GM23338 (cell line): ENCODE results near the gene RUNDC3A. TPM values are rescaled to one million over a fixed set of nuclear protein-coding genes. Genes with fewer than 3 reads are reported as not detected.

Experiments
- ATAC-seq: fragments of 200-7000 bp; cut with Tn5 transposase; 3 replicates; pipeline ENCODE4 v1.9.1; 2020
- DNase-seq: peaks from one replicate; pipeline ENCODE4 v3.0.0-alpha.2; 2015; ENCODE audit warnings: low spot score
- H2AFZ ChIP-seq: fragments of 200-600 bp; sonication (generic); 2 replicates; pipeline ENCODE4 v1.8.0; 2016; ENCODE audit warnings: antibody characterized with exemption, mild to moderate bottlenecking, moderate library complexity
- H3F3A ChIP-seq: fragments of 200-600 bp; sonication (generic); replicated peaks from 2 replicates; pipeline ENCODE4 v1.8.0; 2017; ENCODE audit warnings: antibody characterized with exemption, mixed run types, low read depth
- H3K27ac ChIP-seq: fragments of 200-600 bp; sonication (generic); 2 replicates; pipeline ENCODE4 v1.6.1; 2016; ENCODE audit warnings: low read depth
- H3K27me3 ChIP-seq: fragments of 200-600 bp; sonication (generic); 2 replicates; pipeline ENCODE4 v1.8.0; 2016; ENCODE audit warnings: mild to moderate bottlenecking, mixed run types, moderate library complexity; ENCODE audit not compliant: insufficient read depth
- H3K36me3 ChIP-seq: fragments of 200-600 bp; sonication (generic); 2 replicates; pipeline ENCODE4 v1.8.0; 2016; ENCODE audit warnings: mild to moderate bottlenecking; ENCODE audit not compliant: insufficient read depth
- H3K4me1 ChIP-seq: fragments of 200-600 bp; sonication (generic); 2 replicates; pipeline ENCODE4 v1.8.0; 2016; ENCODE audit warnings: mild to moderate bottlenecking, moderate library complexity; ENCODE audit not compliant: insufficient read depth
- H3K4me2 ChIP-seq: fragments of 200-600 bp; sonication (generic); 2 replicates; pipeline ENCODE4 v1.7.1; 2017; ENCODE audit warnings: mixed run types
- H3K4me3 ChIP-seq: fragments of 200-600 bp; sonication (generic); 2 replicates; pipeline ENCODE4 v1.6.1; 2016; ENCODE audit warnings: mixed run types
- H3K79me2 ChIP-seq: fragments of 200-600 bp; sonication (generic); replicated peaks from 2 replicates; pipeline ENCODE4 v1.8.0; 2017; ENCODE audit warnings: mild to moderate bottlenecking; ENCODE audit not compliant: insufficient read depth
- H3K9me2 ChIP-seq: fragments of 200-600 bp; sonication (generic); 2 replicates; pipeline ENCODE4 v1.8.0; 2017; ENCODE audit not compliant: insufficient read depth
- H4K20me1 ChIP-seq: fragments of 200-600 bp; sonication (generic); replicated peaks from 2 replicates; pipeline ENCODE4 v1.8.0; 2017; ENCODE audit warnings: mild to moderate bottlenecking; ENCODE audit not compliant: insufficient read depth
- H3K27ac Mint-ChIP-seq: 2 replicates; pipeline ENCODE4 v1.8.0; 2020; ENCODE audit warnings: inconsistent platforms, mild to moderate bottlenecking, moderate library complexity, mixed read lengths
- H3K27me3 Mint-ChIP-seq: 3 replicates; pipeline ENCODE4 v1.8.0; 2022; ENCODE audit warnings: low read depth, mild to moderate bottlenecking, moderate library complexity, mixed read lengths, inconsistent platforms; ENCODE audit not compliant: insufficient read depth, poor library complexity
- H3K36me3 Mint-ChIP-seq: 3 replicates; pipeline ENCODE4 v1.8.0; 2021; ENCODE audit warnings: low read depth, mild to moderate bottlenecking, inconsistent platforms, moderate library complexity, mixed read lengths
- H3K4me1 Mint-ChIP-seq: 3 replicates; pipeline ENCODE4 v1.8.0; 2020; ENCODE audit warnings: mild to moderate bottlenecking, inconsistent platforms, mixed read lengths
- H3K4me3 Mint-ChIP-seq: 3 replicates; pipeline ENCODE4 v1.8.0; 2021; ENCODE audit warnings: moderate library complexity, mild to moderate bottlenecking, inconsistent platforms, mixed read lengths
- H3K9me3 Mint-ChIP-seq: 3 replicates; pipeline ENCODE4 v1.8.0; 2020; ENCODE audit warnings: moderate library complexity, mild to moderate bottlenecking, inconsistent platforms, mixed read lengths
- EZH2 ChIP-seq: fragments of 200-600 bp; sonication (generic); IDR thresholded peaks from one replicate; pipeline ENCODE4 v1.8.0; 2017; ENCODE audit warnings: antibody characterized with exemption, mild to moderate bottlenecking, low read depth; ENCODE audit not compliant: unreplicated experiment
- JUNB ChIP-seq: IDR thresholded peaks from one replicate; pipeline ENCODE4 v1.6.1; 2016; ENCODE audit warnings: antibody characterized with exemption; ENCODE audit not compliant: unreplicated experiment
- NANOG ChIP-seq: IDR thresholded peaks from 2 replicates; pipeline ENCODE4 v1.6.1; 2016; ENCODE audit warnings: antibody characterized with exemption, borderline replicate concordance
- polyA plus RNA-seq: library from polyadenylated mRNA; unstranded; fragments of >200 nt; fragmentation: Nextera tagmentation; extraction: Ambion mirVana; gene quantifications from 2 replicates; pipeline ENCODE4 v1.2.1, GENCODE V29; 2016
- total RNA-seq: library from RNA; depleted of rRNA; stranded (reverse); fragments of >200 nt; shearing (Covaris generic); gene quantifications from 2 replicates; pipeline ENCODE4 v1.2.3, GENCODE V29; 2014
- TF ChIP-seq, protein P1 (sequence below): IDR thresholded peaks from 2 replicates; pipeline ENCODE4 v1.6.1; 2016; ENCODE audit warnings: antibody characterized with exemption
- TF ChIP-seq, protein P2 (sequence below): IDR thresholded peaks from one replicate; pipeline ENCODE4 v1.6.1; 2018; ENCODE audit warnings: antibody characterized with exemption; ENCODE audit not compliant: unreplicated experiment

The RUNDC3A gene
- total and polyA plus RNA-seq, 2 experiments from 2014 or later = 3.7 to 5.5 TPM

DNA sequence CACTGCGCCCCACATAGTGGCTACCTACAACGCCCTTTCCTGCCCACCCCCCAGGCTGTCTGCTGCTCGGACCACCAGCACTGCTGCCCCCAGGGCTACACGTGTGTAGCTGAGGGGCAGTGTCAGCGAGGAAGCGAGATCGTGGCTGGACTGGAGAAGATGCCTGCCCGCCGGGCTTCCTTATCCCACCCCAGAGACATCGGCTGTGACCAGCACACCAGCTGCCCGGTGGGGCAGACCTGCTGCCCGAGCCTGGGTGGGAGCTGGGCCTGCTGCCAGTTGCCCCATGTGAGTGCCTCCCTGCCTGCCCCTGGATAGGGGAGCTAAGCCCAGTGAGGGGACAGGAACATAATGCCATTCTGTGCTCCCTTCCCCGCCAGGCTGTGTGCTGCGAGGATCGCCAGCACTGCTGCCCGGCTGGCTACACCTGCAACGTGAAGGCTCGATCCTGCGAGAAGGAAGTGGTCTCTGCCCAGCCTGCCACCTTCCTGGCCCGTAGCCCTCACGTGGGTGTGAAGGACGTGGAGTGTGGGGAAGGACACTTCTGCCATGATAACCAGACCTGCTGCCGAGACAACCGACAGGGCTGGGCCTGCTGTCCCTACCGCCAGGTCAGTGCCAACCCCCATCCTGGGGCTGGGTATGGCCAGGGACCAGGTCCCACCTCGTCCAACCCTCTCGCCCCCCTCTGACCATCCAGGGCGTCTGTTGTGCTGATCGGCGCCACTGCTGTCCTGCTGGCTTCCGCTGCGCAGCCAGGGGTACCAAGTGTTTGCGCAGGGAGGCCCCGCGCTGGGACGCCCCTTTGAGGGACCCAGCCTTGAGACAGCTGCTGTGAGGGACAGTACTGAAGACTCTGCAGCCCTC is 43.8 kb downstream of the RUNDC3A start (continued):
- TF ChIP-seq NANOG (no peak), EZH2 (no peak), JUNB (no peak)
- TF ChIP-seq, protein P1, sequence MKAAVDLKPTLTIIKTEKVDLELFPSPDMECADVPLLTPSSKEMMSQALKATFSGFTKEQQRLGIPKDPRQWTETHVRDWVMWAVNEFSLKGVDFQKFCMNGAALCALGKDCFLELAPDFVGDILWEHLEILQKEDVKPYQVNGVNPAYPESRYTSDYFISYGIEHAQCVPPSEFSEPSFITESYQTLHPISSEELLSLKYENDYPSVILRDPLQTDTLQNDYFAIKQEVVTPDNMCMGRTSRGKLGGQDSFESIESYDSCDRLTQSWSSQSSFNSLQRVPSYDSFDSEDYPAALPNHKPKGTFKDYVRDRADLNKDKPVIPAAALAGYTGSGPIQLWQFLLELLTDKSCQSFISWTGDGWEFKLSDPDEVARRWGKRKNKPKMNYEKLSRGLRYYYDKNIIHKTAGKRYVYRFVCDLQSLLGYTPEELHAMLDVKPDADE = no peak

DNA sequence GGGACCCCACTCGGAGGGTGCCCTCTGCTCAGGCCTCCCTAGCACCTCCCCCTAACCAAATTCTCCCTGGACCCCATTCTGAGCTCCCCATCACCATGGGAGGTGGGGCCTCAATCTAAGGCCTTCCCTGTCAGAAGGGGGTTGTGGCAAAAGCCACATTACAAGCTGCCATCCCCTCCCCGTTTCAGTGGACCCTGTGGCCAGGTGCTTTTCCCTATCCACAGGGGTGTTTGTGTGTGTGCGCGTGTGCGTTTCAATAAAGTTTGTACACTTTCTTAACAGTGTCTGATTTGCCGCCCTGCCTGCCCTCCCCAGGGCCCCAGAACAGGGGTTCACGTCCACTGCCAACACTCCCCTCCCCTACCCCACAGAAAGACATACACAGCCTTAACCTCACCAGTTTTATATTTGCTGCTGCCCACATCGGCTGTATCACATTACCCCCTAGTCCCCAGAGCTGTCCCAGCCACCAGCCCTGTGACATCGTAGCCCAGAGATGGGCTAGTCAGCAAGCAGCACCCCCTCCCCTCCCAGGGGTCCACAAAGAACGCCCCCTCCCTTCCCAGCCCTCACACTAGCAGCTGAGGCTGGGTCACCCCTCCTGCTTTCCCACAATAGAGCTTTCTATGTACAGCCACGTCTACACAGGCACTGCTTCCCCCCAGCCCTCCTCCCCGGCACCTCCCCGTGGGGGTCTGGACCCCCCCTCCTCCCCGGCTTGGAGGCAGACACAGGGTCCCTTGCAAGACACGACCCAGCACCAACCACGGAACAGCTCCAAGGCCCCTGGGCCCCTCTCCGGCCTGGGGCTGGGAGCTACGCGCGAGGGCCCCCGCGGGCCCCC is 44.6 kb downstream of the RUNDC3A start:
- H3K4me2 ChIP-seq = peak overlapping the region; percentile 89
- DNase-seq (no peak), ATAC-seq (no peak)
- TF ChIP-seq, protein P2, sequence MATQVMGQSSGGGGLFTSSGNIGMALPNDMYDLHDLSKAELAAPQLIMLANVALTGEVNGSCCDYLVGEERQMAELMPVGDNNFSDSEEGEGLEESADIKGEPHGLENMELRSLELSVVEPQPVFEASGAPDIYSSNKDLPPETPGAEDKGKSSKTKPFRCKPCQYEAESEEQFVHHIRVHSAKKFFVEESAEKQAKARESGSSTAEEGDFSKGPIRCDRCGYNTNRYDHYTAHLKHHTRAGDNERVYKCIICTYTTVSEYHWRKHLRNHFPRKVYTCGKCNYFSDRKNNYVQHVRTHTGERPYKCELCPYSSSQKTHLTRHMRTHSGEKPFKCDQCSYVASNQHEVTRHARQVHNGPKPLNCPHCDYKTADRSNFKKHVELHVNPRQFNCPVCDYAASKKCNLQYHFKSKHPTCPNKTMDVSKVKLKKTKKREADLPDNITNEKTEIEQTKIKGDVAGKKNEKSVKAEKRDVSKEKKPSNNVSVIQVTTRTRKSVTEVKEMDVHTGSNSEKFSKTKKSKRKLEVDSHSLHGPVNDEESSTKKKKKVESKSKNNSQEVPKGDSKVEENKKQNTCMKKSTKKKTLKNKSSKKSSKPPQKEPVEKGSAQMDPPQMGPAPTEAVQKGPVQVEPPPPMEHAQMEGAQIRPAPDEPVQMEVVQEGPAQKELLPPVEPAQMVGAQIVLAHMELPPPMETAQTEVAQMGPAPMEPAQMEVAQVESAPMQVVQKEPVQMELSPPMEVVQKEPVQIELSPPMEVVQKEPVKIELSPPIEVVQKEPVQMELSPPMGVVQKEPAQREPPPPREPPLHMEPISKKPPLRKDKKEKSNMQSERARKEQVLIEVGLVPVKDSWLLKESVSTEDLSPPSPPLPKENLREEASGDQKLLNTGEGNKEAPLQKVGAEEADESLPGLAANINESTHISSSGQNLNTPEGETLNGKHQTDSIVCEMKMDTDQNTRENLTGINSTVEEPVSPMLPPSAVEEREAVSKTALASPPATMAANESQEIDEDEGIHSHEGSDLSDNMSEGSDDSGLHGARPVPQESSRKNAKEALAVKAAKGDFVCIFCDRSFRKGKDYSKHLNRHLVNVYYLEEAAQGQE = no peak
- H3K27ac ChIP-seq = no peak overlapping the region
- no peaks in the 10 kb centered on the region for H3K9me2 ChIP-seq
- peak overlapping the region; percentile 67 for H3K4me3 Mint-ChIP-seq
- peaks cover 3% of the 10 kb centered on the region; the same call in 1 of the 2 replicates for H4K20me1 ChIP-seq
- H3K79me2 ChIP-seq = no peaks in the 10 kb centered on the region
- peaks cover 8% of the 10 kb centered on the region; the same call in 1 of the 2 replicates for H3K27me3 ChIP-seq
- H3K4me1 ChIP-seq = peaks cover 4% of the 10 kb centered on the region; the same call in 1 of the 2 replicates
- peaks cover 7% of the 10 kb centered on the region for H3K4me1 Mint-ChIP-seq
- H3K9me3 Mint-ChIP-seq = peaks cover 2% of the 10 kb centered on the region; the same call in 1 of the 3 replicates
- no peak overlapping the region for H3K27ac Mint-ChIP-seq
- H3F3A ChIP-seq = peaks cover 10% of the 10 kb centered on the region; the same call in 1 of the 2 replicates
- peaks cover 23% of the 10 kb centered on the region for H3K27me3 Mint-ChIP-seq
- H3K4me3 ChIP-seq = peak overlapping the region; percentile 60
- no peak overlapping the region for H2AFZ ChIP-seq
- no peaks in the 10 kb centered on the region for H3K36me3 ChIP-seq
- H3K36me3 Mint-ChIP-seq = peaks cover 8% of the 10 kb centered on the region
